ENCODE measurements around the gene CREG2. TPM values are rescaled to one million over a fixed set of nuclear protein-coding genes. Genes with fewer than 3 reads are reported as not detected.

CREG2 gene
- total and polyA plus RNA-seq, 2 experiments from 2014 or later = 1.7 to 2.6 TPM

DNA sequence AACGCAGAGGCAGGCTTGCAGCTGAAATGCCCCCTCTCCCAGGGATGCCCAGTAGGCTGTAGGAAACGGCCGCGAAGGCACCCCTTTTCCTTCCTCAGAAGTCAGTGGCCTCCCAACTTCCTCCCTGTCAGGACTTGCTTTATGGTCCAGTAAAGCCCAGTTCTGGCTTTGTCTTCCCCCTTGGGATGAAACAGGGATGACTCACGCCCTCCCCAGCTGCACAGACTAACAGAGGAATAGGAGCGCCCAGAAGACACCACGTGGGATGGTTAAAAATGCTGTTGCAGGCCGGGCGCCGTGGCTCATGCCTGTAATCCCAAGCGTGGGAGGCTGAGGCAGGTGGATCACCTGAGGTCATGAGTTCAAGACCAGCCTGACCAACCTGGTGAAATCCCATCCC lies 6.9 kb downstream of the CREG2 start (continued):
- TF ChIP-seq, protein P1, sequence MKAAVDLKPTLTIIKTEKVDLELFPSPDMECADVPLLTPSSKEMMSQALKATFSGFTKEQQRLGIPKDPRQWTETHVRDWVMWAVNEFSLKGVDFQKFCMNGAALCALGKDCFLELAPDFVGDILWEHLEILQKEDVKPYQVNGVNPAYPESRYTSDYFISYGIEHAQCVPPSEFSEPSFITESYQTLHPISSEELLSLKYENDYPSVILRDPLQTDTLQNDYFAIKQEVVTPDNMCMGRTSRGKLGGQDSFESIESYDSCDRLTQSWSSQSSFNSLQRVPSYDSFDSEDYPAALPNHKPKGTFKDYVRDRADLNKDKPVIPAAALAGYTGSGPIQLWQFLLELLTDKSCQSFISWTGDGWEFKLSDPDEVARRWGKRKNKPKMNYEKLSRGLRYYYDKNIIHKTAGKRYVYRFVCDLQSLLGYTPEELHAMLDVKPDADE (IDR thresholded peaks at IDR 0.05) = no peak
- TF ChIP-seq STAT1 (IDR thresholded peaks at IDR 0.05; ENCODE audit: unreplicated experiment) = no peak

DNA sequence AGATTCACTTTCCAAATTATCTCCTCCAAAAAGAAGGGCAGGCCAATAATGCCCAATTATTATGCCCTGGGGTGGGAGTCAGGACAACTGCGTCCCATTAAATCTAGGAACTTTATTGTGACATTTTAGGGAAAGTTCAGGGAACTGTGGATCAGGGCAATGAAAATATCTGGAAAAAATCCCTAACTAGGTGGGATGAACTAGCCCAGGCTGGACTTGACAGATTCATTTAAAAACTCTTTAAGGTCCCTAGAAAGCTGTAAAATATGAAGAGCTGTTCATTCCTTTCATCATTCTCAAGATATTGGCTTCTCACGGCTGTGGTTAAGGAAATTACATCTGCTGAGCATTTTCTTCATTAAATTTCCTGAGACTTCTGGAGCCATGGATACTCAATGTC lies 8.2 kb downstream of the CREG2 start:
- no peak for ATAC-seq
- Histone ChIP-seq H3K79me2 (replicated peaks; ENCODE audit: insufficient read depth) (no peaks in the 10 kb centered on the region), H3K27ac (ENCODE audit: low read depth) (no peak overlapping the region), H3K36me3 (ENCODE audit: insufficient read depth) (no peaks in the 10 kb centered on the region), H3K4me3 (no peak overlapping the region), H4K20me1 (replicated peaks; ENCODE audit: insufficient read depth) (no peaks in the 10 kb centered on the region), H3K27me3 (ENCODE audit: insufficient read depth) (no peaks in the 10 kb centered on the region), H3F3A (replicated peaks; ENCODE audit: low read depth) (no peaks in the 10 kb centered on the region), H2AFZ (no peak overlapping the region), H3K4me2 (no peak overlapping the region), H3K9me2 (ENCODE audit: insufficient read depth) (no peaks in the 10 kb centered on the region), H3K4me1 (ENCODE audit: insufficient read depth) (peaks cover 9% of the 10 kb centered on the region)
- no peak for DNase-seq (ENCODE audit: low spot score)
- Mint-ChIP-seq H3K9me3 (no peaks in the 10 kb centered on the region), H3K4me1 (peaks cover 10% of the 10 kb centered on the region), H3K4me3 (no peak overlapping the region), H3K36me3 (ENCODE audit: low read depth) (no peaks in the 10 kb centered on the region), H3K27ac (no peak overlapping the region), H3K27me3 (ENCODE audit: insufficient read depth, low read depth, poor library complexity) (peaks cover 2% of the 10 kb centered on the region)
- no peak for TF ChIP-seq EZH2phosphoT487 (IDR thresholded peaks at IDR 0.05; ENCODE audit: unreplicated experiment)
- TF ChIP-seq, protein P2, sequence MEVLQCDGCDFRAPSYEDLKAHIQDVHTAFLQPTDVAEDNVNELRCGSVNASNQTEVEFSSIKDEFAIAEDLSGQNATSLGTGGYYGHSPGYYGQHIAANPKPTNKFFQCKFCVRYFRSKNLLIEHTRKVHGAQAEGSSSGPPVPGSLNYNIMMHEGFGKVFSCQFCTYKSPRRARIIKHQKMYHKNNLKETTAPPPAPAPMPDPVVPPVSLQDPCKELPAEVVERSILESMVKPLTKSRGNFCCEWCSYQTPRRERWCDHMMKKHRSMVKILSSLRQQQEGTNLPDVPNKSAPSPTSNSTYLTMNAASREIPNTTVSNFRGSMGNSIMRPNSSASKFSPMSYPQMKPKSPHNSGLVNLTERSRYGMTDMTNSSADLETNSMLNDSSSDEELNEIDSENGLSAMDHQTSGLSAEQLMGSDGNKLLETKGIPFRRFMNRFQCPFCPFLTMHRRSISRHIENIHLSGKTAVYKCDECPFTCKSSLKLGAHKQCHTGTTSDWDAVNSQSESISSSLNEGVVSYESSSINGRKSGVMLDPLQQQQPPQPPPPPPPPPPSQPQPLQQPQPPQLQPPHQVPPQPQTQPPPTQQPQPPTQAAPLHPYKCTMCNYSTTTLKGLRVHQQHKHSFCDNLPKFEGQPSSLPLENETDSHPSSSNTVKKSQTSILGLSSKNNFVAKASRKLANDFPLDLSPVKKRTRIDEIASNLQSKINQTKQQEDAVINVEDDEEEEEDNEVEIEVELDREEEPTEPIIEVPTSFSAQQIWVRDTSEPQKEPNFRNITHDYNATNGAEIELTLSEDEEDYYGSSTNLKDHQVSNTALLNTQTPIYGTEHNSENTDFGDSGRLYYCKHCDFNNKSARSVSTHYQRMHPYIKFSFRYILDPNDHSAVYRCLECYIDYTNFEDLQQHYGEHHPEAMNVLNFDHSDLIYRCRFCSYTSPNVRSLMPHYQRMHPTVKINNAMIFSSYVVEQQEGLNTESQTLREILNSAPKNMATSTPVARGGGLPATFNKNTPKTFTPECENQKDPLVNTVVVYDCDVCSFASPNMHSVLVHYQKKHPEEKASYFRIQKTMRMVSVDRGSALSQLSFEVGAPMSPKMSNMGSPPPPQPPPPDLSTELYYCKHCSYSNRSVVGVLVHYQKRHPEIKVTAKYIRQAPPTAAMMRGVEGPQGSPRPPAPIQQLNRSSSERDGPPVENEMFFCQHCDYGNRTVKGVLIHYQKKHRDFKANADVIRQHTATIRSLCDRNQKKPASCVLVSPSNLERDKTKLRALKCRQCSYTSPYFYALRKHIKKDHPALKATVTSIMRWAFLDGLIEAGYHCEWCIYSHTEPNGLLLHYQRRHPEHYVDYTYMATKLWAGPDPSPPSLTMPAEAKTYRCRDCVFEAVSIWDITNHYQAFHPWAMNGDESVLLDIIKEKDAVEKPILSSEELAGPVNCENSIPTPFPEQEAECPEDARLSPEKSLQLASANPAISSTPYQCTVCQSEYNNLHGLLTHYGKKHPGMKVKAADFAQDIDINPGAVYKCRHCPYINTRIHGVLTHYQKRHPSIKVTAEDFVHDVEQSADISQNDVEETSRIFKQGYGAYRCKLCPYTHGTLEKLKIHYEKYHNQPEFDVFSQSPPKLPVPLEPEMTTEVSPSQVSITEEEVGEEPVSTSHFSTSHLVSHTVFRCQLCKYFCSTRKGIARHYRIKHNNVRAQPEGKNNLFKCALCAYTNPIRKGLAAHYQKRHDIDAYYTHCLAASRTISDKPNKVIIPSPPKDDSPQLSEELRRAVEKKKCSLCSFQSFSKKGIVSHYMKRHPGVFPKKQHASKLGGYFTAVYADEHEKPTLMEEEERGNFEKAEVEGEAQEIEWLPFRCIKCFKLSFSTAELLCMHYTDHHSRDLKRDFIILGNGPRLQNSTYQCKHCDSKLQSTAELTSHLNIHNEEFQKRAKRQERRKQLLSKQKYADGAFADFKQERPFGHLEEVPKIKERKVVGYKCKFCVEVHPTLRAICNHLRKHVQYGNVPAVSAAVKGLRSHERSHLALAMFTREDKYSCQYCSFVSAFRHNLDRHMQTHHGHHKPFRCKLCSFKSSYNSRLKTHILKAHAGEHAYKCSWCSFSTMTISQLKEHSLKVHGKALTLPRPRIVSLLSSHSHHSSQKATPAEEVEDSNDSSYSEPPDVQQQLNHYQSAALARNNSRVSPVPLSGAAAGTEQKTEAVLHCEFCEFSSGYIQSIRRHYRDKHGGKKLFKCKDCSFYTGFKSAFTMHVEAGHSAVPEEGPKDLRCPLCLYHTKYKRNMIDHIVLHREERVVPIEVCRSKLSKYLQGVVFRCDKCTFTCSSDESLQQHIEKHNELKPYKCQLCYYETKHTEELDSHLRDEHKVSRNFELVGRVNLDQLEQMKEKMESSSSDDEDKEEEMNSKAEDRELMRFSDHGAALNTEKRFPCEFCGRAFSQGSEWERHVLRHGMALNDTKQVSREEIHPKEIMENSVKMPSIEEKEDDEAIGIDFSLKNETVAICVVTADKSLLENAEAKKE (CRISPR knock-in tag; IDR thresholded peaks at IDR 0.05) = no peak
- TF ChIP-seq, protein P3, sequence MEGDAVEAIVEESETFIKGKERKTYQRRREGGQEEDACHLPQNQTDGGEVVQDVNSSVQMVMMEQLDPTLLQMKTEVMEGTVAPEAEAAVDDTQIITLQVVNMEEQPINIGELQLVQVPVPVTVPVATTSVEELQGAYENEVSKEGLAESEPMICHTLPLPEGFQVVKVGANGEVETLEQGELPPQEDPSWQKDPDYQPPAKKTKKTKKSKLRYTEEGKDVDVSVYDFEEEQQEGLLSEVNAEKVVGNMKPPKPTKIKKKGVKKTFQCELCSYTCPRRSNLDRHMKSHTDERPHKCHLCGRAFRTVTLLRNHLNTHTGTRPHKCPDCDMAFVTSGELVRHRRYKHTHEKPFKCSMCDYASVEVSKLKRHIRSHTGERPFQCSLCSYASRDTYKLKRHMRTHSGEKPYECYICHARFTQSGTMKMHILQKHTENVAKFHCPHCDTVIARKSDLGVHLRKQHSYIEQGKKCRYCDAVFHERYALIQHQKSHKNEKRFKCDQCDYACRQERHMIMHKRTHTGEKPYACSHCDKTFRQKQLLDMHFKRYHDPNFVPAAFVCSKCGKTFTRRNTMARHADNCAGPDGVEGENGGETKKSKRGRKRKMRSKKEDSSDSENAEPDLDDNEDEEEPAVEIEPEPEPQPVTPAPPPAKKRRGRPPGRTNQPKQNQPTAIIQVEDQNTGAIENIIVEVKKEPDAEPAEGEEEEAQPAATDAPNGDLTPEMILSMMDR (conservative IDR thresholded peaks at IDR 0.05; ENCODE audit: low read depth in 2 of 2) = no peak
- no peak for TF ChIP-seq JUNB (IDR thresholded peaks at IDR 0.05; ENCODE audit: unreplicated experiment)
- TF ChIP-seq, protein P1 (IDR thresholded peaks at IDR 0.05) = no peak
- TF ChIP-seq ZNF114 (CRISPR knock-in tag; IDR thresholded peaks at IDR 0.05) = no peak
- TF ChIP-seq CREB1 (CRISPR knock-in tag; IDR thresholded peaks at IDR 0.05; ENCODE audit: low read depth) = no peak
- TF ChIP-seq STAT1 (IDR thresholded peaks at IDR 0.05; ENCODE audit: unreplicated experiment) = no peak
- TF ChIP-seq EZH2 (IDR thresholded peaks at IDR 0.05; ENCODE audit: low read depth, unreplicated experiment) = no peak
- TF ChIP-seq, protein P4, sequence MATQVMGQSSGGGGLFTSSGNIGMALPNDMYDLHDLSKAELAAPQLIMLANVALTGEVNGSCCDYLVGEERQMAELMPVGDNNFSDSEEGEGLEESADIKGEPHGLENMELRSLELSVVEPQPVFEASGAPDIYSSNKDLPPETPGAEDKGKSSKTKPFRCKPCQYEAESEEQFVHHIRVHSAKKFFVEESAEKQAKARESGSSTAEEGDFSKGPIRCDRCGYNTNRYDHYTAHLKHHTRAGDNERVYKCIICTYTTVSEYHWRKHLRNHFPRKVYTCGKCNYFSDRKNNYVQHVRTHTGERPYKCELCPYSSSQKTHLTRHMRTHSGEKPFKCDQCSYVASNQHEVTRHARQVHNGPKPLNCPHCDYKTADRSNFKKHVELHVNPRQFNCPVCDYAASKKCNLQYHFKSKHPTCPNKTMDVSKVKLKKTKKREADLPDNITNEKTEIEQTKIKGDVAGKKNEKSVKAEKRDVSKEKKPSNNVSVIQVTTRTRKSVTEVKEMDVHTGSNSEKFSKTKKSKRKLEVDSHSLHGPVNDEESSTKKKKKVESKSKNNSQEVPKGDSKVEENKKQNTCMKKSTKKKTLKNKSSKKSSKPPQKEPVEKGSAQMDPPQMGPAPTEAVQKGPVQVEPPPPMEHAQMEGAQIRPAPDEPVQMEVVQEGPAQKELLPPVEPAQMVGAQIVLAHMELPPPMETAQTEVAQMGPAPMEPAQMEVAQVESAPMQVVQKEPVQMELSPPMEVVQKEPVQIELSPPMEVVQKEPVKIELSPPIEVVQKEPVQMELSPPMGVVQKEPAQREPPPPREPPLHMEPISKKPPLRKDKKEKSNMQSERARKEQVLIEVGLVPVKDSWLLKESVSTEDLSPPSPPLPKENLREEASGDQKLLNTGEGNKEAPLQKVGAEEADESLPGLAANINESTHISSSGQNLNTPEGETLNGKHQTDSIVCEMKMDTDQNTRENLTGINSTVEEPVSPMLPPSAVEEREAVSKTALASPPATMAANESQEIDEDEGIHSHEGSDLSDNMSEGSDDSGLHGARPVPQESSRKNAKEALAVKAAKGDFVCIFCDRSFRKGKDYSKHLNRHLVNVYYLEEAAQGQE (IDR thresholded peaks at IDR 0.05; ENCODE audit: unreplicated experiment) = no peak
- TF ChIP-seq ZNF331 (CRISPR knock-in tag; IDR thresholded peaks at IDR 0.05; ENCODE audit: low read depth) = no peak
- TF ChIP-seq POLR2AphosphoS5 (IDR thresholded peaks at IDR 0.05; ENCODE audit: low read depth) = no peak

Measured in GM23338 (cell line).